Activated CD4-positive, alpha-beta T cell treated with anti-CD3 and anti-CD28 coated beads, Interleukin-2, amount 10 ng/mL, durations not matched to agents 7 days and 5 days (primary cell): ENCODE data around the gene CD300A. TPM values are rescaled to one million over a fixed set of nuclear protein-coding genes. Genes with fewer than 3 reads are reported as not detected.
A peak's percentile ranks its signal among the peaks of the same experiment; 100 is the strongest.

Source experiments
- CTCF ChIA-PET: fragments of 350-600 bp; sonication (Branson Sonifier 250); formaldehyde crosslinking; loops from one replicate; lab custom pipeline; 2021; ENCODE audit warnings: antibody characterized with exemption; lab: Charles Lee
- POLR2A ChIA-PET: fragments of 350-600 bp; sonication (Branson Sonifier 250); formaldehyde crosslinking; loops from one replicate; lab custom pipeline; 2021; ENCODE audit warnings: antibody characterized with exemption; lab: Charles Lee
- DNase-seq: peaks from one replicate; pipeline ENCODE4 v3.0.0-alpha.2; 2020
- H3K27ac Mint-ChIP-seq: one replicate; pipeline ENCODE4 v1.8.0; 2021; ENCODE audit warnings: mild to moderate bottlenecking, moderate library complexity, mixed read lengths
- H3K27me3 Mint-ChIP-seq: one replicate; pipeline ENCODE4 v1.8.0; 2021; ENCODE audit warnings: mixed read lengths
- H3K36me3 Mint-ChIP-seq: one replicate; pipeline ENCODE4 v1.8.0; 2021; ENCODE audit warnings: low read depth, mixed read lengths
- H3K4me1 Mint-ChIP-seq: one replicate; pipeline ENCODE4 v1.8.0; 2021; ENCODE audit warnings: mixed read lengths
- H3K4me3 Mint-ChIP-seq: one replicate; pipeline ENCODE4 v1.8.0; 2021; ENCODE audit warnings: mild to moderate bottlenecking, moderate library complexity, mixed read lengths
- H3K9me3 Mint-ChIP-seq: one replicate; pipeline ENCODE4 v1.8.0; 2021; ENCODE audit warnings: mixed read lengths
- total RNA-seq, 2 experiments: library from RNA; stranded (reverse); gene quantifications; one replicate each; pipeline ENCODE4 v1.2.3, GENCODE V29; 2021

Gene CD300A
- total RNA-seq, 2 experiments from 2014 or later: 6.7 to 6.8 TPM

- ChIA-PET CTCF (interaction anchor here (1.3 to 1.4 kb wide), 2 partner anchors 82 to 93 kb away, joined by 4 read pairs; partner anchors contain the start of gene GPR142), POLR2A (interaction anchor here (0.6 kb wide), 1 partner anchor 90 kb away, joined by 3 read pairs; no protein-coding TSS in a partner anchor)
- H3K27ac Mint-ChIP-seq: no peak overlapping the region
- H3K4me3 Mint-ChIP-seq: no peak overlapping the region
- no peaks in the 10 kb centered on the region for H3K9me3 Mint-ChIP-seq
- H3K27me3 Mint-ChIP-seq: peaks cover 11% of the 10 kb centered on the region
- peaks cover 19% of the 10 kb centered on the region for H3K4me1 Mint-ChIP-seq
- H3K36me3 Mint-ChIP-seq: no peaks in the 10 kb centered on the region
- no peak for DNase-seq
Observed at GRCh38 chr17:74460996-74461395, 5.4 kb upstream of the CD300A start.

- H3K4me1 Mint-ChIP-seq: peaks cover 20% of the 10 kb centered on the region
- no peak overlapping the region for H3K27ac Mint-ChIP-seq
- peaks cover 11% of the 10 kb centered on the region for H3K27me3 Mint-ChIP-seq
- H3K9me3 Mint-ChIP-seq: no peaks in the 10 kb centered on the region
- ChIA-PET POLR2A (no interaction called here), CTCF (interaction anchor here (1.3 kb wide), 1 partner anchor 94 kb away, joined by 4 read pairs; the partner anchor contains the start of gene GPR142)
- no peak overlapping the region for H3K4me3 Mint-ChIP-seq
- H3K36me3 Mint-ChIP-seq: no peaks in the 10 kb centered on the region
- no peak for DNase-seq
Observed at GRCh38 chr17:74461611-74462010, 4.8 kb upstream of the CD300A start.

GRCh38 chr17:74464730-74465377 is 1.6 kb upstream of the CD300A start:
- Mint-ChIP-seq H3K9me3 (no peaks in the 10 kb centered on the region), H3K36me3 (no peaks in the 10 kb centered on the region), H3K4me3 (no peak overlapping the region), H3K4me1 (peaks cover 21% of the 10 kb centered on the region), H3K27ac (no peak overlapping the region), H3K27me3 (peaks cover 5% of the 10 kb centered on the region)
- DNase-seq: no peak
- ChIA-PET CTCF (no interaction called here), POLR2A (no interaction called here)

- Mint-ChIP-seq H3K4me3 (no peak overlapping the region), H3K4me1 (peaks cover 24% of the 10 kb centered on the region), H3K27me3 (peaks cover 11% of the 10 kb centered on the region), H3K36me3 (no peaks in the 10 kb centered on the region), H3K27ac (no peak overlapping the region), H3K9me3 (no peaks in the 10 kb centered on the region)
- DNase-seq: no peak
- ChIA-PET CTCF (interaction anchor here (0.9 to 1.0 kb wide), 2 partner anchors 8 to 12 kb away, joined by 3 read pairs; no protein-coding TSS in a partner anchor), POLR2A (no interaction called here)
Observed at GRCh38 chr17:74465378-74466110, 890 bp upstream of the CD300A start.

- H3K27me3 Mint-ChIP-seq: peaks cover 11% of the 10 kb centered on the region
- no peaks in the 10 kb centered on the region for H3K36me3 Mint-ChIP-seq
- H3K9me3 Mint-ChIP-seq: no peaks in the 10 kb centered on the region
- ChIA-PET POLR2A (no interaction called here), CTCF (interaction anchor here (1.0 to 1.7 kb wide), 2 partner anchors 10 to 99 kb away, joined by 3 to 4 read pairs; partner anchors contain the start of gene GPR142)
- no peak for DNase-seq
- H3K4me1 Mint-ChIP-seq: peaks cover 23% of the 10 kb centered on the region
- no peak overlapping the region for H3K4me3 Mint-ChIP-seq
- H3K27ac Mint-ChIP-seq: no peak overlapping the region
Observed at GRCh38 chr17:74466828-74467184, 372 bp downstream of the CD300A start.

- H3K36me3 Mint-ChIP-seq: no peaks in the 10 kb centered on the region
- H3K9me3 Mint-ChIP-seq: no peaks in the 10 kb centered on the region
- ChIA-PET CTCF (interaction anchor here (1.2 to 1.7 kb wide), 2 partner anchors 88 to 100 kb away, joined by 3 to 4 read pairs; partner anchors contain the start of gene GPR142), POLR2A (no interaction called here)
- peaks cover 11% of the 10 kb centered on the region for H3K27me3 Mint-ChIP-seq
- H3K4me1 Mint-ChIP-seq: peaks cover 23% of the 10 kb centered on the region
- DNase-seq: no peak
- H3K27ac Mint-ChIP-seq: peak overlapping the region; percentile 58
- peak overlapping the region; percentile 67 for H3K4me3 Mint-ChIP-seq
Observed at GRCh38 chr17:74467221-74467951, 952 bp downstream of the CD300A start.

GRCh38 chr17:74471341-74471740 is 4.9 kb downstream of the CD300A start:
- Mint-ChIP-seq H3K4me1 (peaks cover 44% of the 10 kb centered on the region), H3K9me3 (peaks cover 21% of the 10 kb centered on the region), H3K36me3 (peaks cover 25% of the 10 kb centered on the region), H3K4me3 (no peak overlapping the region), H3K27ac (no peak overlapping the region), H3K27me3 (peaks cover 11% of the 10 kb centered on the region)
- ChIA-PET CTCF (interaction anchor here (0.5 to 2.0 kb wide), 4 partner anchors 17 to 294 kb away, joined by 3 to 5 read pairs (median 3); no protein-coding TSS in a partner anchor), POLR2A (no interaction called here)
- no peak for DNase-seq

GRCh38 chr17:74472890-74473289 is 6.5 kb downstream of the CD300A start:
- Mint-ChIP-seq H3K27me3 (peaks cover 7% of the 10 kb centered on the region), H3K36me3 (peaks cover 36% of the 10 kb centered on the region), H3K4me3 (no peak overlapping the region), H3K4me1 (peaks cover 42% of the 10 kb centered on the region), H3K9me3 (peaks cover 27% of the 10 kb centered on the region), H3K27ac (no peak overlapping the region)
- no peak for DNase-seq
- ChIA-PET CTCF (interaction anchor here (1.6 to 2.0 kb wide), 2 partner anchors 9 to 15 kb away, joined by 4 to 5 read pairs; no protein-coding TSS in a partner anchor), POLR2A (interaction anchor here (0.6 kb wide), 1 partner anchor 8 kb away, joined by 3 read pairs; no protein-coding TSS in a partner anchor)

- peaks cover 46% of the 10 kb centered on the region for H3K4me1 Mint-ChIP-seq
- H3K9me3 Mint-ChIP-seq: peaks cover 27% of the 10 kb centered on the region
- H3K27ac Mint-ChIP-seq: no peak overlapping the region
- no peak overlapping the region for H3K4me3 Mint-ChIP-seq
- peaks cover 38% of the 10 kb centered on the region for H3K36me3 Mint-ChIP-seq
- H3K27me3 Mint-ChIP-seq: peaks cover 7% of the 10 kb centered on the region
- POLR2A ChIA-PET: interaction anchor here (0.7 kb wide), 1 partner anchor 25 kb away, joined by 3 read pairs; no protein-coding TSS in a partner anchor
- no peak for DNase-seq
- CTCF ChIA-PET: interaction anchor here (0.6 to 1.6 kb wide), 4 partner anchors 9 to 36 kb away, joined by 3 to 4 read pairs (median 4); no protein-coding TSS in a partner anchor
Observed at GRCh38 chr17:74473294-74473693, 6.9 kb downstream of the CD300A start.

- peak; percentile 29 for DNase-seq
- Mint-ChIP-seq H3K36me3 (peaks cover 43% of the 10 kb centered on the region), H3K4me1 (peaks cover 54% of the 10 kb centered on the region), H3K27ac (peak overlapping the region; percentile 78), H3K27me3 (peaks cover 7% of the 10 kb centered on the region), H3K4me3 (no peak overlapping the region), H3K9me3 (peaks cover 27% of the 10 kb centered on the region)
- CTCF ChIA-PET: interaction anchor here (0.6 to 1.0 kb wide), 2 partner anchors 22 to 30 kb away, joined by 3 to 4 read pairs; no protein-coding TSS in a partner anchor
- POLR2A ChIA-PET: no interaction called here
Observed at GRCh38 chr17:74474043-74474792, 7.8 kb downstream of the CD300A start.

GRCh38 chr17:74475189-74475588 is 8.8 kb downstream of the CD300A start:
- Mint-ChIP-seq H3K27ac (no peak overlapping the region), H3K4me1 (peaks cover 59% of the 10 kb centered on the region), H3K9me3 (peaks cover 27% of the 10 kb centered on the region), H3K4me3 (no peak overlapping the region), H3K27me3 (peaks cover 2% of the 10 kb centered on the region), H3K36me3 (peaks cover 43% of the 10 kb centered on the region)
- CTCF ChIA-PET: no interaction called here
- DNase-seq: no peak
- POLR2A ChIA-PET: no interaction called here

GRCh38 chr17:74477411-74477810 is 11.0 kb downstream of the CD300A start:
- ChIA-PET POLR2A (no interaction called here), CTCF (no interaction called here)
- Mint-ChIP-seq H3K27me3 (no peaks in the 10 kb centered on the region), H3K4me1 (peaks cover 62% of the 10 kb centered on the region), H3K4me3 (no peak overlapping the region), H3K9me3 (peaks cover 27% of the 10 kb centered on the region), H3K36me3 (peaks cover 43% of the 10 kb centered on the region), H3K27ac (no peak overlapping the region)
- DNase-seq: no peak
